Measurements from ENCODE around the gene TBRG4. TPM values are rescaled to one million over a fixed set of nuclear protein-coding genes. Genes with fewer than 3 reads are reported as not detected.
A peak's percentile ranks its signal among the peaks of the same experiment; 100 is the strongest.

Gene TBRG4
- 100 to 1,000 TPM; 198 to 203 TPM for total RNA-seq
- polyA plus RNA-seq: 58.9 TPM

DNA sequence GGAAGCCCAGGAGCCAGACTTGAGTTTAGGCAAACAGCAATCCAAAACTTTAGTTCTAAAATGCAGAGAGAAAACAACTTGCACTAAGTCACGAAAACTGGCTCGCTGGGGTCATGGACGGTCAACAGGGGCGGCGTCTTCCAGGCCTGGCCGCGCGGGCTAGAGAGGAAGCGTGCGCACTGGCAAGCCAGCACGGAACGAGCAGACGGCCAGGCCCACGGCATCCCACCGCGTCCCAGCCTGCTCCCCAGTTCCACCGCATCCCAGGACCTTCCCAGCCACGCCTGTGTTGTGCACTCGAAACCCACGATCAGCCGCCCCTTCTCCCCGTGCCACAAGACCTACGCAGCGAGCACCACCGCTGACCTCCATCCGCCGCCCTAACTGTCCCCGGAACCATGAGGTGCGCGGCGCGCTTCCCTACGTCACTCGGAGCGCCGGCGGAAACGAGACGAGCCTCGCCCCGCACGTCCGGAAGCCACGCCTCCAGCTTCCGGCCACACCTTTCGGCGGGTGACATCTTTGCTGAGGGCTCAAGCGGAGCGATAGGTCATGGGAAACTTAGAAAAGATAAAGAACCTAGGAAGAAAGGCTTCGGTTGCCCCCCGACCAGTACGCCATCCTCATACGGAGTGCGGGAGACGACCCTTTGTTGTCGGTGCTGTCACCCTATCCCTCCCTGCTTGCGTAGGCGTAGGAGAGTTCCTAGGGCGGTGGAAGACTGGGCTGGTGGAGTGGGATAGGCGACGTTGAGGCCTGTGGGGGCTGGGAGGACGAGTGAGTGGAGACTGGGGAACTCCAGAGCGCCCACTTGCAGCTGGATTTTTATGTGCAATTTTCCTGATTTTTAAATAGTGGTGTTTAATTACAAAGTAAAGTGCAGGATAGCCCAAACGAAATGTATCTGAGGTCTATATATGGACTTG, at the start of gene TBRG4:
Gene TBRG4, minus strand, starts transcription at position 400 of the 926 bp plus-strand sequence. CDS start 2,460 bp downstream, outside the sequence.
- ChIA-PET POLR2A (interaction anchor here (0.7 to 1.7 kb wide), 14 partner anchors 11 to 263 kb away, joined by 3 to 11 read pairs (median 4); partner anchors contain the start of genes H2AZ2 and PURB), CTCF (interaction anchor here (1.0 to 3.6 kb wide), 4 partner anchors 24 to 230 kb away, joined by 3 to 14 read pairs (median 8); no protein-coding TSS in a partner anchor)
- Histone ChIP-seq H3K4me1 (ENCODE audit: insufficient read depth, low read length) (peaks cover 52% of the 10 kb centered on the region), H3K27me3 (ENCODE audit: insufficient read depth, low read length, poor library complexity, severe bottlenecking) (no peaks in the 10 kb centered on the region), H3K4me3 (ENCODE audit: low read length) (peak within 1 kb of the TSS; percentile 87), H3K9me3 (ENCODE audit: low read length) (no peaks in the 10 kb centered on the region), H3K27ac (ENCODE audit: low read depth, low read length) (peak within 1 kb of the TSS; percentile 95), H3K36me3 (ENCODE audit: insufficient read depth, low read length) (peaks cover 28% of the 10 kb centered on the region)
- DNase-seq: peak; percentile 89 to 95 (median 92)
- Mint-ChIP-seq H3K9me3 (no peaks in the 10 kb centered on the region), H3K4me1 (peaks cover 44 to 56% (median 48%) of the 10 kb centered on the region in 3 donors), H3K36me3 (peaks cover 0 to 42% (median 6%) of the 10 kb centered on the region in 3 donors), H3K27me3 (peaks cover 6 to 8% of the 10 kb centered on the region in 2 donors), H3K4me3 (peak within 1 kb of the TSS; percentile 93 to 98 (median 95)), H3K27ac (peak within 1 kb of the TSS; percentile 95 to 100 (median 98))

DNA sequence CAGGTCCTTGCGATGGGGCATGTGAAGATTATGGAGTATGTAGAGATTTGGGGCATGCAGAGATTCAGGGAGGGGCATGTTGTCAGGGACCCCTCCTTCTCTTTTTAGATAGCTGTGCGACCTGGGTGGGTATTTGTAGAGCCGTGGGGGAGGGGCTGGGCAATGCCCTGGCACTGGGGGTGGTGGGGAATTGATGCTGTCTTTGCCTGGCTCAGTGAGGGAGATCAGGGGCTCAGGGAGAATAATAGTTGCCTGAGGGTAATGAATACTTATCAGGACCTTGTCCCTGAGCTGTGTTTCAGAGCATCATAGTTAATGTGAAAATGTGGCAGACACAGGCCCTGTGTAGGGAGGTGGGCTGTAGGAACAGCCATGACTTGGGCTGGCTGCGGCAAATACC, 49.6 kb upstream of the TBRG4 start:
- CTCF ChIA-PET: no interaction called here
- H3K4me1 ChIP-seq (ENCODE audit: insufficient read depth, low read length): no peaks in the 10 kb centered on the region
- Mint-ChIP-seq H3K27ac (no peak overlapping the region), H3K4me3 (no peak overlapping the region), H3K4me1 (peaks cover 1 to 6% (median 6%) of the 10 kb centered on the region in 3 donors), H3K36me3 (peaks cover 0 to 8% (median 0%) of the 10 kb centered on the region in 3 donors), H3K9me3 (peaks cover 4 to 9% (median 6%) of the 10 kb centered on the region in 5 donors), H3K27me3 (peaks cover 17 to 31% of the 10 kb centered on the region in 2 donors)
- POLR2A ChIA-PET: no interaction called here
- no peaks in the 10 kb centered on the region for H3K36me3 ChIP-seq (ENCODE audit: insufficient read depth, low read length)
- no peak overlapping the region for H3K27ac ChIP-seq (ENCODE audit: low read depth, low read length)
- DNase-seq: peak in 1 of 5 donors; percentile 4
- H3K9me3 ChIP-seq (ENCODE audit: low read length): no peaks in the 10 kb centered on the region
- no peak overlapping the region for H3K4me3 ChIP-seq (ENCODE audit: low read length)
- H3K27me3 ChIP-seq (ENCODE audit: insufficient read depth, low read length, poor library complexity, severe bottlenecking): peaks cover 11% of the 10 kb centered on the region

- Histone ChIP-seq H3K27me3 (ENCODE audit: insufficient read depth, low read length, poor library complexity, severe bottlenecking) (peaks cover 11% of the 10 kb centered on the region), H3K4me1 (ENCODE audit: insufficient read depth, low read length) (no peaks in the 10 kb centered on the region), H3K36me3 (ENCODE audit: insufficient read depth, low read length) (no peaks in the 10 kb centered on the region), H3K9me3 (ENCODE audit: low read length) (no peaks in the 10 kb centered on the region), H3K27ac (ENCODE audit: low read depth, low read length) (no peak overlapping the region), H3K4me3 (ENCODE audit: low read length) (no peak overlapping the region)
- no peak overlapping the region for H3K27ac Mint-ChIP-seq
- ChIA-PET CTCF (no interaction called here), POLR2A (no interaction called here)
- peaks cover 4 to 9% (median 6%) of the 10 kb centered on the region in 5 donors for H3K9me3 Mint-ChIP-seq
- peaks cover 22 to 34% of the 10 kb centered on the region in 2 donors for H3K27me3 Mint-ChIP-seq
- H3K36me3 Mint-ChIP-seq: peaks cover 0 to 8% (median 0%) of the 10 kb centered on the region in 3 donors
- no peak overlapping the region for H3K4me3 Mint-ChIP-seq
- peak in 1 of 5 donors; percentile 7 for DNase-seq
- H3K4me1 Mint-ChIP-seq: peaks cover 1 to 6% (median 6%) of the 10 kb centered on the region in 3 donors
Measured at GRCh38 chr7:45160417-45160881, 49.0 kb upstream of the TBRG4 start.

GRCh38 chr7:45159296-45159695, 47.8 kb upstream of the TBRG4 start:
- no peak overlapping the region for H3K4me3 ChIP-seq (ENCODE audit: low read length)
- ChIA-PET POLR2A (no interaction called here), CTCF (interaction anchor here (1.5 kb wide), 1 partner anchor 101 kb away, joined by 3 read pairs; no protein-coding TSS in a partner anchor)
- Mint-ChIP-seq H3K27ac (no peak overlapping the region), H3K36me3 (peaks cover 0 to 4% (median 0%) of the 10 kb centered on the region in 3 donors), H3K4me3 (no peak overlapping the region), H3K9me3 (peaks cover 0 to 3% (median 0%) of the 10 kb centered on the region in 5 donors), H3K27me3 (peaks cover 23 to 38% of the 10 kb centered on the region in 2 donors), H3K4me1 (peaks cover 2 to 6% (median 6%) of the 10 kb centered on the region in 3 donors)
- DNase-seq: no peak
- H3K9me3 ChIP-seq (ENCODE audit: low read length): no peaks in the 10 kb centered on the region
- no peak overlapping the region for H3K27ac ChIP-seq (ENCODE audit: low read depth, low read length)
- H3K27me3 ChIP-seq (ENCODE audit: insufficient read depth, low read length, poor library complexity, severe bottlenecking): peaks cover 11% of the 10 kb centered on the region
- no peaks in the 10 kb centered on the region for H3K36me3 ChIP-seq (ENCODE audit: insufficient read depth, low read length)
- no peaks in the 10 kb centered on the region for H3K4me1 ChIP-seq (ENCODE audit: insufficient read depth, low read length)

DNA sequence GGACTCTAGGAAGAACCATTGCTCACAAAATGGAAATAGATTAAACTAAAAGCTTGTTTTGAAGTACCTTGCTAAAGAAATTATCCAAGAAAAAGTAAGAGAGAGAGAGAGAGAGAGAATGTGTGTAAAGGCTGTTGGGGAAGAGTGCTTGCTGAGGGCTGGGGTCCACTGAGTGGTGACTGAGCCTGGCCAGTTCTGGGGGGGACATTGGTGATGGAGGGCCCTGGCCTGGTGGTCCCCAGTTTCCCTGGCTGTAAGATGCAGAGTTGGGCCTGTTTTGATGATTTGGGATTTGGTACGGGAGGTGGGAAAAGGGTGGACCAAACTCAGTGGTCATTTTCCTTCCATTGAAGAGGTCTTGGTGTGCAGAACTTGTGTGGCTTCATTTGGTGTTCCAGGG, 47.0 kb upstream of the TBRG4 start:
- peaks cover 11% of the 10 kb centered on the region for H3K27me3 ChIP-seq (ENCODE audit: insufficient read depth, low read length, poor library complexity, severe bottlenecking)
- H3K4me1 Mint-ChIP-seq: peaks cover 2 to 6% (median 6%) of the 10 kb centered on the region in 3 donors
- peak overlapping the region in 1 of 7 donors; percentile 46 for H3K4me3 Mint-ChIP-seq
- H3K9me3 Mint-ChIP-seq: peaks cover 0 to 3% (median 0%) of the 10 kb centered on the region in 5 donors
- no peaks in the 10 kb centered on the region for H3K9me3 ChIP-seq (ENCODE audit: low read length)
- H3K27me3 Mint-ChIP-seq: peaks cover 23 to 38% of the 10 kb centered on the region in 2 donors
- no peak for DNase-seq
- H3K4me3 ChIP-seq (ENCODE audit: low read length): no peak overlapping the region
- ChIA-PET CTCF (interaction anchor here (0.9 to 1.6 kb wide), 3 partner anchors 101 to 696 kb away, joined by 3 to 5 read pairs (median 3); no protein-coding TSS in a partner anchor), POLR2A (no interaction called here)
- H3K27ac Mint-ChIP-seq: peak overlapping the region in 1 of 8 donors; percentile 44
- no peaks in the 10 kb centered on the region for H3K4me1 ChIP-seq (ENCODE audit: insufficient read depth, low read length)
- H3K36me3 ChIP-seq (ENCODE audit: insufficient read depth, low read length): no peaks in the 10 kb centered on the region
- no peak overlapping the region for H3K27ac ChIP-seq (ENCODE audit: low read depth, low read length)
- peaks cover 0 to 4% (median 0%) of the 10 kb centered on the region in 3 donors for H3K36me3 Mint-ChIP-seq

GRCh38 chr7:45157653-45158401, 46.3 kb upstream of the TBRG4 start, which contains the start of gene RAMP3:
Gene RAMP3 (plus strand): TSS chr7:45157791. CDS start chr7:45157829, 38 bp downstream.
- POLR2A ChIA-PET: no interaction called here
- H3K36me3 ChIP-seq (ENCODE audit: insufficient read depth, low read length): no peaks in the 10 kb centered on the region
- peaks cover 23 to 38% of the 10 kb centered on the region in 2 donors for H3K27me3 Mint-ChIP-seq
- CTCF ChIA-PET: interaction anchor here (0.9 to 1.6 kb wide), 3 partner anchors 102 to 696 kb away, joined by 3 to 6 read pairs (median 5); no protein-coding TSS in a partner anchor
- H3K9me3 Mint-ChIP-seq: no peaks in the 10 kb centered on the region
- H3K36me3 Mint-ChIP-seq: peaks cover 0 to 4% (median 0%) of the 10 kb centered on the region in 3 donors
- no peak within 1 kb of the TSS for H3K27ac ChIP-seq (ENCODE audit: low read depth, low read length)
- H3K4me1 Mint-ChIP-seq: peaks cover 2 to 6% (median 6%) of the 10 kb centered on the region in 3 donors
- H3K4me3 ChIP-seq (ENCODE audit: low read length): no peak within 1 kb of the TSS
- no peaks in the 10 kb centered on the region for H3K9me3 ChIP-seq (ENCODE audit: low read length)
- H3K27ac Mint-ChIP-seq: peak within 1 kb of the TSS in 1 of 8 donors; percentile 44
- peak in 1 of 5 donors; percentile 32 for DNase-seq
- peaks cover 11% of the 10 kb centered on the region for H3K27me3 ChIP-seq (ENCODE audit: insufficient read depth, low read length, poor library complexity, severe bottlenecking)
- H3K4me1 ChIP-seq (ENCODE audit: insufficient read depth, low read length): no peaks in the 10 kb centered on the region
- H3K4me3 Mint-ChIP-seq: peak within 1 kb of the TSS in 5 of 7 donors; percentile 3 to 52 (median 45)

GRCh38 chr7:45157286-45157652, 45.8 kb upstream of the TBRG4 start:
- Mint-ChIP-seq H3K9me3 (no peaks in the 10 kb centered on the region), H3K27me3 (peaks cover 23 to 38% of the 10 kb centered on the region in 2 donors), H3K4me3 (peak overlapping the region in 3 of 7 donors; percentile 2 to 52 (median 45)), H3K36me3 (peaks cover 0 to 4% (median 0%) of the 10 kb centered on the region in 3 donors), H3K4me1 (peaks cover 2 to 6% (median 6%) of the 10 kb centered on the region in 3 donors), H3K27ac (no peak overlapping the region)
- Histone ChIP-seq H3K36me3 (ENCODE audit: insufficient read depth, low read length) (no peaks in the 10 kb centered on the region), H3K9me3 (ENCODE audit: low read length) (no peaks in the 10 kb centered on the region), H3K27me3 (ENCODE audit: insufficient read depth, low read length, poor library complexity, severe bottlenecking) (peaks cover 11% of the 10 kb centered on the region), H3K4me1 (ENCODE audit: insufficient read depth, low read length) (no peaks in the 10 kb centered on the region), H3K27ac (ENCODE audit: low read depth, low read length) (no peak overlapping the region), H3K4me3 (ENCODE audit: low read length) (no peak overlapping the region)
- CTCF ChIA-PET: interaction anchor here (1.1 to 1.6 kb wide), 2 partner anchors 103 to 697 kb away, joined by 5 to 6 read pairs; no protein-coding TSS in a partner anchor
- POLR2A ChIA-PET: no interaction called here
- no peak for DNase-seq
